Cardiac muscle cell (in vitro differentiated cells and primary cell): ENCODE data around the gene RPL19. TPM values are rescaled to one million over a fixed set of nuclear protein-coding genes. Genes with fewer than 3 reads are reported as not detected.
"Not testable (repeated sequence)": the region's sequence is repeated elsewhere in the genome, so short reads cannot be mapped to it uniquely, and the experiment has no call there.

ENCODE experiments used
- DNase-seq, 2 donors: peaks; one replicate each; pipeline versions ENCODE4 v3.0.0 to v3.0.0-alpha.2; 2010 to 2017; ENCODE audit warnings: low read depth in 1 of 2, low spot score in 1 of 2
- H3K27ac ChIP-seq: fragments of 200-600 bp; sonication (generic); 2 replicates; pipeline ENCODE4 v1.5.1; 2016
- H3K27me3 ChIP-seq: fragments of 200-600 bp; sonication (generic); 2 replicates; pipeline ENCODE4 v1.6.0; 2016; ENCODE audit warnings: control low read depth
- H3K36me3 ChIP-seq: fragments of 200-600 bp; sonication (generic); 2 replicates; pipeline ENCODE4 v1.5.1; 2016; ENCODE audit warnings: control low read depth
- H3K4me1 ChIP-seq: fragments of 200-600 bp; sonication (generic); 2 replicates; pipeline ENCODE4 v1.8.1; 2017; ENCODE audit warnings: low read depth, mild to moderate bottlenecking, mixed run types
- H3K4me3 ChIP-seq: fragments of 200-600 bp; sonication (generic); 2 replicates; pipeline ENCODE4 v1.5.1; 2016; ENCODE audit warnings: mild to moderate bottlenecking
- H3K9me3 ChIP-seq: fragments of 200-600 bp; sonication (generic); 2 replicates; pipeline ENCODE4 v1.5.1; 2017; ENCODE audit warnings: low read depth, mild to moderate bottlenecking, control low read depth
- polyA plus RNA-seq: library from polyadenylated mRNA; unstranded; fragments of >200 nt; fragmentation: Nextera tagmentation; extraction: Ambion mirVana; gene quantifications from 2 replicates; pipeline ENCODE4 v1.2.1, GENCODE V29; 2016
- total RNA-seq: library from RNA; depleted of rRNA; stranded (reverse); fragments of >200 nt; gene quantifications from 2 replicates; pipeline ENCODE4 v1.2.3, GENCODE V29; 2016
- TF ChIP-seq, protein P1 (sequence below): IDR thresholded peaks from 2 replicates; pipeline ENCODE4 v1.5.1; 2012; ENCODE audit warnings: low read depth, mild to moderate bottlenecking, low read length

The RPL19 gene
- total and polyA plus RNA-seq, 2 experiments from 2014 or later, result 761 to 3,028 TPM

DNA sequence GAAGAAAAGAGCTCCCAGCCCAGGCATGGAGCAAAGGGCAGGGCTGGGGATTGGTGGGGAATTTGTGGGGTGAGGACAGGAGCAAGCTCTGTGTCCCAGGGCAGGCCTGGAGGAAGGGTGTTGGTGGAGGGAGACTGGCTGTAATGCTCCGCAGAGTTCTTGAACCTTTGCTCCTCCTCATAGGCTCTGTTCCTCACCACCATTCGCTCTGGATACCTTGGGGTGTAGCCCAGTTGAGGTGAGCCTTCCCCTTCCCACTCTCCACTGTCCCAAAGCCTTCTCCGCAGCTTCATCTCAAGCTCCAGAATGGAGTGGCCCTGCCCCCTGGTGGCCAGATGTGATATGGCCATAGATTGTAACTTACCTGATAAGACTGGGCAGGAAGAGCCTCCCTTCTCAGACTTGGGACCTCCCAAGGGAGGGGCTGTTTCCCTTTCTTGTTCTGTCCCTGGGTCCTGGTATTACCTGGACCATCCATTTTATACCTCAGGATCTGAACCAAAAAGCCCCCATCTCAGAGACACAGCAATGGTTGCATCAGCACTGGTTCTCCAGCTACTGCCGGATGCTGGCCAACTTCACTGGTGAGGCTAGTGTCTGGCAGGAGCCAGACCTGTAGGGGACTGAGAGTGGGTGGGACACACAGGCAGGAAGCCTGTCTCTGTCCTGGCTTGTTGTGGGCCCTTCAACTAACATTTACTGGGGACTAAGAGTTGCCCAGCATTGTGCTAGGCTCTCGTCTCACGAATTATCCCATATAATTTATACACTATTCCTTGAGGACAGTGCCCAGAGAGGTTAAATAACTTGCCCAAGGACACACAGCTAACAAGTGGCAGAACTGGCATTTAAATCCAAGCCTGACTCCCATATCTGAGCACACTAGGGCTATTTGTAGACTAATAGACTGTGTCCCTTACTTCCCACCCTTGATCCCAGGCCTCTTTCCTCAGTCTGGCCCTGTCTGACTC lies 44.8 kb downstream of the RPL19 start:
- peak; percentile 87 to 90 for DNase-seq
- no peaks in the 10 kb centered on the region for H3K9me3 ChIP-seq
- H3K36me3 ChIP-seq, result no peaks in the 10 kb centered on the region
- no peak overlapping the region for H3K27ac ChIP-seq
- no peaks in the 10 kb centered on the region for H3K4me1 ChIP-seq
- H3K27me3 ChIP-seq, result no peaks in the 10 kb centered on the region
- H3K4me3 ChIP-seq, result no peak overlapping the region
- TF ChIP-seq, protein P1, sequence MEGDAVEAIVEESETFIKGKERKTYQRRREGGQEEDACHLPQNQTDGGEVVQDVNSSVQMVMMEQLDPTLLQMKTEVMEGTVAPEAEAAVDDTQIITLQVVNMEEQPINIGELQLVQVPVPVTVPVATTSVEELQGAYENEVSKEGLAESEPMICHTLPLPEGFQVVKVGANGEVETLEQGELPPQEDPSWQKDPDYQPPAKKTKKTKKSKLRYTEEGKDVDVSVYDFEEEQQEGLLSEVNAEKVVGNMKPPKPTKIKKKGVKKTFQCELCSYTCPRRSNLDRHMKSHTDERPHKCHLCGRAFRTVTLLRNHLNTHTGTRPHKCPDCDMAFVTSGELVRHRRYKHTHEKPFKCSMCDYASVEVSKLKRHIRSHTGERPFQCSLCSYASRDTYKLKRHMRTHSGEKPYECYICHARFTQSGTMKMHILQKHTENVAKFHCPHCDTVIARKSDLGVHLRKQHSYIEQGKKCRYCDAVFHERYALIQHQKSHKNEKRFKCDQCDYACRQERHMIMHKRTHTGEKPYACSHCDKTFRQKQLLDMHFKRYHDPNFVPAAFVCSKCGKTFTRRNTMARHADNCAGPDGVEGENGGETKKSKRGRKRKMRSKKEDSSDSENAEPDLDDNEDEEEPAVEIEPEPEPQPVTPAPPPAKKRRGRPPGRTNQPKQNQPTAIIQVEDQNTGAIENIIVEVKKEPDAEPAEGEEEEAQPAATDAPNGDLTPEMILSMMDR, result peak; percentile 95

DNA sequence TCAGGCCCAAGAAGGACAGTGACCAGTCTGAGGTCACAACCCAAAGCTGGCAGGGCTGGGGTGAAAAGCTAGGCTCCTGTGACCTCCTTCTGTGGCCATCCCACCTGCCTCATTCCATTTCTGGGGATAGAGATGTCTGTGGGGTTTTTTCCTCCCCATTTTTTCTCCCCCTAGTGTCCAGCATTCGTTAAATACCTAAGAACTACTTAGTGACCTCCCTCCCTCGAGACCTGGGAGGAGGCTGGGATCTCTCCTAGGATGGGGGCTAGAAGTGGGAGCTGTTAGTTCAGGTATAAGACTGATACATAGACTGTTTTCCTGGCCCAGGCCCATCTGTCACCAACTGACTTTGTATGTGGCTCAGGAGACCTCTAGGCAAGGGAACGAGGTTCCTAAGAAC lies 46.2 kb downstream of the RPL19 start:
- DNase-seq, result no peak
- TF ChIP-seq, protein P1, result peak; percentile 8

DNA sequence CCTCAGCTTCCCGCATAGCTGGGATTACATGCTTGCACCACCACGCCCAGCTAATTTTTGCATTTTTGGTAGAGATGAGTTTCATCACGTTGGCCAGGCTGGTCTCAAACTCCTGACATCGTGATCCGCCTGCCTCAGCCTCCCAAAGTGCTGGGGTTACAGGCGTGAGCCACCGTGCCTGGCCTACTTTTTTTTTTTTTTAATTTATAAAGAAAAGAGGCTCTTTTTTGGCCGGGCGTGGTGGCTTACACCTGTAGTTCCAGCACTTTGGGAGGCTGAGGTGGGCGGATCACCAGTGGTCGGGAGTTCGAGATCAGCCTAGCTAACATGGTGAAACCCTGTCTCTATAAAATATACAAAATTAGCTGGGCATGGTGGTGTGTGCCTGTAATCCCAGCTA lies 50.0 kb downstream of the RPL19 start:
- not testable (repeated sequence) for H3K27ac ChIP-seq, H3K4me1 ChIP-seq, H3K27me3 ChIP-seq, H3K9me3 ChIP-seq, H3K4me3 ChIP-seq, H3K36me3 ChIP-seq, DNase-seq

More for the DNA sequence above, 46.2 kb downstream of the RPL19 start:
- Histone ChIP-seq H3K36me3 (no peaks in the 10 kb centered on the region), H3K27me3 (no peaks in the 10 kb centered on the region), H3K4me3 (no peak overlapping the region), H3K9me3 (no peaks in the 10 kb centered on the region), H3K27ac (no peak overlapping the region), H3K4me1 (no peaks in the 10 kb centered on the region)

DNA sequence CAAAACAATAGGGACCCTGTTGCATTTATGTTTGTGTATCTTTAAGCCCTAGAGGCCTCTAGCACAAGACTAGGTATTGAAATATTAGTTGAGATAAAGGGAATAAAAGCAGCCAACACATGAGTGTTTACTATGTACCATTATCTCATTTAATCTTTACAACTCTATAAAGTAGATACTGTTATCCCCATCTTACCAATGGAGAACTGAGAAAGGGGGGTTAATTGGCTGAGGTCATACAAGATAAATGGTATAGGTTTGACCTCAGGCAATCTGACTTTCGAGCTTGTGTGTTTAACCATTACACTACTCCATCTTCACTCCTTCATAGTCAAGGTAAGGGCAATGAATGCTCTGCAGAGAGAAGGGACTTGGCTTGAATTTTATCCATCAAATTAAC lies 51.9 kb downstream of the RPL19 start:
- H3K36me3 ChIP-seq, result no peaks in the 10 kb centered on the region
- no peak for DNase-seq
- TF ChIP-seq, protein P1, result no peak
- no peaks in the 10 kb centered on the region for H3K27me3 ChIP-seq
- no peak overlapping the region for H3K27ac ChIP-seq
- H3K9me3 ChIP-seq, result no peaks in the 10 kb centered on the region
- H3K4me3 ChIP-seq, result no peak overlapping the region
- H3K4me1 ChIP-seq, result no peaks in the 10 kb centered on the region

DNA sequence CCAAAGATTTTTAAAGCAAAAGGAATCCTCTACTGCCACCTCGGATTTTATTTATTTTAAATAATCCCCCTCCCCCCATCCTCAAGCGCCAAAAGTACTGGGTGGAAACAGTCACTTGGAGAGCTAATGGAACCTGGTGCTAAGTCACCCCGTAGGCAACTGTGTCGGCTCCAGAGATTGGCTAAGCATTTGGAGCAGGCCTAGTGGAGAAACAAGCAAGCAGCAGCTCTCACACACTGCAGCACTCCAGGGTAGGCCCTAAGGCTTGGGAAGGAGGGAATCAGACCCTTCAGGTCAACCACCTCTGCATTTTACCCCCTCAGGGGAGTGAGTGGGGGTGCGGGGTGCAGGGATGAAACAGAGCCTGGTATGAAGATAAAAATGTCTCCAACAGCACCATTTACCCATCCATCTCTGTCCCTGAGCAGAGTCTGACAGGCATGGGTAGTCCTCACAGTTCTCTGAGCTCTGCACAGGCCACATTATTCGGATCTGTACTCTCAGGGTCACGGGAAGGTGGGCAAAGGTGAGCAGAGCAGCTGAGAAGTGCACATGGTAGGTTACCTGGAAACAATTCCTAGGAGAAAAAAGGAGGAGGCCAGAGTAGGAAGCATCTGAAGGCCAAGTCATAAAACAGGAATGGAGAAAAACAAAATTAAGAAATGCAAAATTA lies 52.8 kb downstream of the RPL19 start:
- H3K9me3 ChIP-seq, result no peaks in the 10 kb centered on the region
- no peak overlapping the region for H3K27ac ChIP-seq
- no peaks in the 10 kb centered on the region for H3K27me3 ChIP-seq
- H3K36me3 ChIP-seq, result no peaks in the 10 kb centered on the region
- TF ChIP-seq, protein P1, result no peak
- no peak overlapping the region for H3K4me3 ChIP-seq
- no peak for DNase-seq
- H3K4me1 ChIP-seq, result no peaks in the 10 kb centered on the region

Other genes starting within 250 kb of the RPL19 start
- not detected in 2 replicates for gene FBXO47, start 232.9 kb upstream of the RPL19 start, total RNA-seq
- not detected in 2 replicates for gene FBXO47, start 232.9 kb upstream of the RPL19 start, polyA plus RNA-seq
- 8.4 and 25.0 TPM in 2 replicates for gene PLXDC1, start 48.6 kb upstream of the RPL19 start, total RNA-seq
- 6.3 and 6.6 TPM in 2 replicates for gene PLXDC1, start 48.6 kb upstream of the RPL19 start, polyA plus RNA-seq
- gene ARL5C, start 34.1 kb upstream of the RPL19 start, total RNA-seq, result 0.12 TPM in 1 of 2 replicates, not detected in the other
- gene ARL5C, start 34.1 kb upstream of the RPL19 start, polyA plus RNA-seq, result not detected in 2 replicates
- gene CACNB1, start 2.6 kb upstream of the RPL19 start, total RNA-seq, result 17.3 and 27.6 TPM in 2 replicates
- gene CACNB1, start 2.6 kb upstream of the RPL19 start, polyA plus RNA-seq, result 41.6 and 57.1 TPM in 2 replicates
- gene STAC2, start 25.7 kb downstream of the RPL19 start, total RNA-seq, result 0.21 and 0.56 TPM in 2 replicates
- gene STAC2, start 25.7 kb downstream of the RPL19 start, polyA plus RNA-seq, result 0.17 and 0.42 TPM in 2 replicates
- 13.1 and 20.4 TPM in 2 replicates for gene FBXL20, start 201.3 kb downstream of the RPL19 start, total RNA-seq
- gene FBXL20, start 201.3 kb downstream of the RPL19 start, polyA plus RNA-seq, result 10.2 and 11.8 TPM in 2 replicates